Measurements from ENCODE around the gene DOCK6.

DOCK6 gene

DNA sequence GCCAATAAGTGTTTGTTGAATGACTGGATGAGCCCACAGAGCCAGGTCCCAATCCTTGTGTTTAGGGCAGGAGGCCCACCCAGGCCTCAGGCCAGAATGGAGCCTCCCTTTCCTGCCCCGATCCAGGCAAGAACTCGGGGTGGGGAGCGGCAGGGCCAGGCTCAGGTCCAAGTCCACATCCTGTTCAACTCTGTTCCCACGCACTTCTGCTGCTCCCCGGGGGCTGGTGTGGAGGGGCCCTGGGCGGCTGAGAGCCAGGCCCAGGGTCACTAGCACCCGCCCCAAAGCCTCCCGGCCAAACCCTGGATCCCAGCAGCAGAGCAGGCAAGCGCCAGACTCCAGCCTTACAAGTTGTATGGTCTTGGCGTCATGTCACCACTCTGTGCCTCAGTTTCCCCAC lies 14.9 kb downstream of the DOCK6 start:
- DNase-seq (ENCODE audit: extremely low read depth in 1 of 2, low read depth in 1 of 2): no peak

DNA sequence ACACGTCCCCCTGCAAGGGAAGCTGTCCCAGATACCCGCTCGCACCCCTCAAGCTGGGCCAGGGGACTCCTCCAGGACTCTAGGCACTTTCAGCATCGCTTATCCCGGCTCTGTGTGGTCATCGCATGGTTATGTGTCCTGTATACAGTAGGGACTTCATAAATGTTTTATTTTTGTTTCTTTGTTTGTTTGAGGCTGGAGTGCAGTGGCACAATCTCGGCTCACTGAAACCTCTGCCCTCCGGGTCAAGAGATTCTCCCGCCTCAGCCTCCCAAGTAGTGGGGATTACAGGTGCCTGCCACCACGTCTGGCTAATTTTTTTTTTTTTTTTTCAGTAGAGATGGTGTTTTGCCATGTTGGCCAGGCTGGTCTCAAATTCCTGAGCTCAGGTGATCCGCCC lies 15.4 kb downstream of the DOCK6 start:
- DNase-seq (ENCODE audit: extremely low read depth in 1 of 2, low read depth in 1 of 2): no peak

GRCh38 chr19:11244846-11245589 lies 17.3 kb downstream of the DOCK6 start:
- DNase-seq (ENCODE audit: extremely low read depth in 1 of 2, low read depth in 1 of 2): no peak

DNA sequence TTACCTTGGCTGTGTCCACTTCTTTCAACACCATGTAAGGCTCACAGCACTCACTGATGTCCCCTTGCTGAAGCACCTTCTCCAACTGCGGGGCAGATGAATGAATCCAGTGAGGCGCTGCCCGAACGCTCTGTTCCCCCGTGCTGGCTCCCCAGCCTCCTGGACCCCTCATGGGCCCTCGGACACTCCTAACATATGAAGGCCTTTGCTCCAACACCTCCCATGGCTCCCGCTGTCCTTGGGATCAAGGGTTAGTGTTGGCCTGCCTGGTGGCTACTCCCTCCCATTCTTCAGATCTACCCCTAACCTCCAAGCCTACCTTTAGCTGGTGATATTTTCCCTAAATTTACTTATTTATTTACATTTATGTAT lies 18.5 kb downstream of the DOCK6 start:
- DNase-seq (ENCODE audit: extremely low read depth in 1 of 2, low read depth in 1 of 2): no peak

DNA sequence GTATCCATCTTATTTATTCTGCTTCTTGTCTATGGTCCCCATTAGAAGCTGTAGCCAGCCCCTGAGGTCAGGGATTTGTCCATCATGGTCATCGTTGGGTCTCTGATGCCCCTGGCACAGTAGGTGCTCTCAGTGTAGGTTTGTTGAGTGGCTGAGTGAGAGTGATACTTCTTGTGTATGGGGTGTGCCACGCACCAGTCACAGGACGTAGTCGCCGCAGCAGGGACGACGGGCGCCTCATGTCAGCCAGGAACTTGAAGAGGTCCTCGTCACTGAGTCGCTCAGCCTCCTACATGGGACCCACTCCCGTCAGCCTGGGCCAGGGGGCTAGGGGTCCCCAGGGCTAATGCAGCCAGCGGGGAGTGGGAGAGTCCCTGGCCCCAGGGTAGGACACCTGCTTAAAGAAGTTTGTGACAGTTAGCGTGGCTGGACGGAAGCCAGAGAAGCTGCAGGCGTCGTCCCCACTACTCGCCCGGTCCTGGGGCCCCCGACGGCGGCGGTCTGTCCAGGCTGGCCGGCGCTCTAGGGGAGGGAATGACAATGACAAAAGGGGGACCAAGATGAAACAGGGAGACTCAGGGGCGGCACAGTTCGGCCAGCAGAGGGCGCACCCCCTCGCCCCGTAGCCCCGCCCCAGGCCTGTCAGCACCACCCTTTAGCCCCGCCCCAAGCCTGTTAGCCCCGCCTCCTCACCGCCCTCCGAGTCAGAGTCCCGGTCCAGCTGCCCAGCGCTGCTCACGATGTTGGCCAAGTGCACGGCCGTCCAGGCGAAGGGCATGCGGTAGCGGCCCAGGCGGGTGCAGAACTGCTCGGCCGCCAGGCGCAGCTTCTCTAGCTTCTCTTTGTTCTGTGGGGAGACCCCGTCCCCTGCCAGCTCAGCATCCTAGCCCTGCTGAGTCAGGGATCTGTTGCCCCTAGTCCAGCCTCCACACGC lies 19.2 kb downstream of the DOCK6 start:
- DNase-seq (ENCODE audit: extremely low read depth in 1 of 2, low read depth in 1 of 2): peak; percentile 50 to 80

- no peak for DNase-seq (ENCODE audit: extremely low read depth in 1 of 2, low read depth in 1 of 2)
Measured at GRCh38 chr19:11242025-11242424, 20.3 kb downstream of the DOCK6 start.

GRCh38 chr19:11240008-11240444 lies 22.3 kb downstream of the DOCK6 start:
- no peak for DNase-seq (ENCODE audit: extremely low read depth in 1 of 2, low read depth in 1 of 2)

DNA sequence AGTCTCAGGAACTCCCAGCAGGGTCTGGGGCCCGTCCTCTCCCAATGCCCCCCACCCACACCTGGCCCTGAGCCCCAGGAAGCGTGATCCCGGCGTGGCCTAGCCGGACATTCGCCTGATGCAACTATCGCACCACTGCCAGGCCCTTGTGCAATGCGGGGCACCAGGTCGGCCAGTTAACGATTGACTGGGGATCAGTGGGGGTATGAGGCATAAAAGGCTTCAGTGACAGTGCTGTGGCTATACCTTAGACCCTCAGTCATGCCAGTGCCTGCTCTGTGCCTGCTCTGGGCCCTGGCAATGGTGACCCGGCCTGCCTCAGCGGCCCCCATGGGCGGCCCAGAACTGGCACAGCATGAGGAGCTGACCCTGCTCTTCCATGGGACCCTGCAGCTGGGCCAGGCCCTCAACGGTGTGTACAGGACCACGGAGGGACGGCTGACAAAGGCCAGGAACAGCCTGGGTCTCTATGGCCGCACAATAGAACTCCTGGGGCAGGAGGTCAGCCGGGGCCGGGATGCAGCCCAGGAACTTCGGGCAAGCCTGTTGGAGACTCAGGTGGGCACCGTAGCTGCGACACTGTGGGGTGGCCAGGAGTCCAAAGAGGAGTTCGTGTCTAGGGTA lies 22.8 kb downstream of the DOCK6 start, which contains the start of gene ANGPTL8:
ANGPTL8 (plus strand) TSS at position 243 of the 624 bp plus-strand sequence; CDS start at position 262, 19 bp downstream.
- no peak for DNase-seq (ENCODE audit: extremely low read depth in 1 of 2, low read depth in 1 of 2)

- no peak for DNase-seq (ENCODE audit: extremely low read depth in 1 of 2, low read depth in 1 of 2)
Measured at GRCh38 chr19:11238781-11239376, 23.4 kb downstream of the DOCK6 start.

- no peak for DNase-seq (ENCODE audit: extremely low read depth in 1 of 2, low read depth in 1 of 2)
Measured at GRCh38 chr19:11238041-11238440, 24.3 kb downstream of the DOCK6 start.

- no peak for DNase-seq (ENCODE audit: extremely low read depth in 1 of 2, low read depth in 1 of 2)
Measured at GRCh38 chr19:11237321-11237720, 25.0 kb downstream of the DOCK6 start.

- DNase-seq (ENCODE audit: extremely low read depth in 1 of 2, low read depth in 1 of 2): no peak
Measured at GRCh38 chr19:11236324-11237301, 25.7 kb downstream of the DOCK6 start.

DNA sequence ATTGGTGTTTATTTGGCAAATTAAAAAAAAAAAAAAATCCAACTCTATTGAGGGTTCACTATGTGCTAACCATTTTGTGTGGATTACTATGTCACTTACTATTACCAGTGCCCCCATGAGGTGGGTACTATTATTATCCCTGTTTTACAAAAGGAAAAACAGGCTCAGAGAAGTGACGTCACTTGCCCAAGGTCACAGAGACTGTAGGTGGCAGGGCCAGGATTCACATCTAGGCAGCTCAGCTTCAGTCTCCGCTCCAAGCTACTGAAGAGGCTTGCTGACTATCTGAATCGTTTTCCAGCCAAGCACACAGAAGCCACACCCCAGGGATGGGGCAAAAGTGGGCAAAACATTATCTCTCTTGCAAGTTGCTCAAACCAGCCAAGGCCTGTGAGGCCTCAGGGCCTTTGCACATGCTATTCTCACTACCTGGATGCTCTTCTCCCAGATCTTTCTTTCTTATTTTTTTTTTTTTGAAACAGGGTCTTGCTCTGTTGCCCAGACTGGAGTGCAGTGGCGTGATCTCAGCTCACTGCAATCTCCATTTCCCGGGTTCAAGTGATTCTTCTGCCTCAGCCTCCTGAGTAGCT lies 27.7 kb downstream of the DOCK6 start:
- no peak for DNase-seq (ENCODE audit: extremely low read depth in 1 of 2, low read depth in 1 of 2)

- DNase-seq (ENCODE audit: extremely low read depth in 1 of 2, low read depth in 1 of 2): no peak
Measured at GRCh38 chr19:11233073-11233472, 29.3 kb downstream of the DOCK6 start.

- DNase-seq (ENCODE audit: extremely low read depth in 1 of 2, low read depth in 1 of 2): no peak
Measured at GRCh38 chr19:11232555-11232954, 29.8 kb downstream of the DOCK6 start.

DNA sequence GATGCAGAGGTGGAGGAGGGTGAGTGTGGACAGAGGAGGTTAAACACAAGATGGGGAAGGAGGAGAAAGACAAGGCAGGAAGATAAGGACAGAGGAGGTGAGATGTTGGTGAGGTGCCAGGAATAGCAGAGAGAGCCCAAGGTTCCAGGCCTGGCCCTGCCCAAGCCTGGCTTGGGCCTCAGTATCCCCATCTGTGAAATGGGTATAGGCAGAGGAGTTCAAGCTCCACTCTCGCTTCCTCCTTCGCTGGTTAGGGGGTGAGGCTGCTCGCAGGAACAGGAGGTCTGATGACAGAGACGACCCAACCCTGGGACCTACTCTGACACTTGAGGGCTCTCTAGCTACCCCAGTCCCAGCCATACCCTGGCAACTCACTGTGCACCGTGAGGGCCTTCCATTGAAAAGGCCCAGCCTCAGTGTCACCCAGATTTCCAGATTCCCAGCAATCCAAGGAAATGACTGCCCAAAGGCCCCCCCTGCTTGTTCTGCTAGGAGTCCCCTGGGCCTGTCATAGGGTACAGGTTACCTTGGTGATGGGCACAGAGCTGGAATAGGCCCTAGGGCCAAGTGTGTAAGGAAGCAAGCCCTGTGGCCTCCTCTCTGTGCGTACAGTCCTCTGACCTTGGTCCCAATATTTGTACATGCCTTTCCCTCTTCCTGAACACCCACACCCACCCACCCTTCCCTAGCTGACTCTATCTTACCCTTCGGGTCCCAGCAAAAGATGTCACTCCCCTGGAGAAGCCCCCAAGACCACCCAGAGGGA lies 31.5 kb downstream of the DOCK6 start:
- no peak for DNase-seq (ENCODE audit: extremely low read depth in 1 of 2, low read depth in 1 of 2)

- DNase-seq (ENCODE audit: extremely low read depth in 1 of 2, low read depth in 1 of 2): no peak
Measured at GRCh38 chr19:11227195-11227886, 35.0 kb downstream of the DOCK6 start.

DNA sequence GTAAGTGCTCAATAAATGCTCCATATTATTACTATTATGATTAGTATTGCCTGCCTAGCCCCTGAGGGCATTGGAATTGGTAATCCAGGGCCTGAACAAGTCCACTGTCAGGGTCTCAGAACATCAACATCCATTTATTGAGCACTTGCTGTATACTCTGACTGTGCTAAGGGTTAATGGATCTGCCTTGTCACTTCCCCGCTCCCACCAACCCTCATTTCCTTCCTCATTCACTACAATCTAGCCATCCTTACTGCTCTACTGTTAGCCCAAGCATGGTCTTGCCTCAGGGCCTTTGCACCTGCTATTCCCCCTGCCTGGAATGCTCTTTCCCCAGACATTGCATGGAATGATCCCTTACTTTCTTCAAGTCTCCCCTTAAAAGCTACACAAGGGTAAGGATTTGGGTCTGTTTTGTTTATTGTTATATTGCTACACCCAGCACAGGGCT lies 35.6 kb downstream of the DOCK6 start:
- no peak for DNase-seq (ENCODE audit: extremely low read depth in 1 of 2, low read depth in 1 of 2)
